GOT3 (cell line): ENCODE measurements around the gene RABL3.
"Not testable (repeated sequence)": the region's sequence is repeated elsewhere in the genome, so short reads cannot be mapped to it uniquely, and the experiment has no call there.

Experiments used
- DNase-seq: peaks from one replicate; lab custom pipeline; 2025; ENCODE audit warnings: mixed read lengths; lab: John Stamatoyannopoulos, UW

RABL3 gene

GRCh38 chr3:120742198-120742848, at the start of gene RABL3, which contains the start of gene GTF2E1:
RABL3 (minus strand) TSS chr3:120742516; CDS start chr3:120742507, 9 bp downstream.
GTF2E1 (plus strand) TSS chr3:120742744; CDS start chr3:120750553, 7,809 bp downstream.
- peak; percentile 82 for DNase-seq

- no peak for DNase-seq
Measured at GRCh38 chr3:120791913-120792312, 49.6 kb upstream of the RABL3 start.

GRCh38 chr3:120791010-120791409, 48.7 kb upstream of the RABL3 start:
- no peak for DNase-seq

- DNase-seq: not testable (repeated sequence)
Measured at GRCh38 chr3:120785832-120786231, 43.5 kb upstream of the RABL3 start.

- DNase-seq: no peak
Measured at GRCh38 chr3:120780977-120781376, 38.7 kb upstream of the RABL3 start.

GRCh38 chr3:120778776-120779175, 36.5 kb upstream of the RABL3 start:
- no peak for DNase-seq

- no peak for DNase-seq
Measured at GRCh38 chr3:120775411-120775810, 33.1 kb upstream of the RABL3 start.

GRCh38 chr3:120773932-120774331, 31.6 kb upstream of the RABL3 start:
- DNase-seq: no peak

- no peak for DNase-seq
Measured at GRCh38 chr3:120772081-120772480, 29.8 kb upstream of the RABL3 start.

- no peak for DNase-seq
Measured at GRCh38 chr3:120770891-120771290, 28.6 kb upstream of the RABL3 start.

- DNase-seq: no peak
Measured at GRCh38 chr3:120769436-120769835, 27.1 kb upstream of the RABL3 start.

- no peak for DNase-seq
Measured at GRCh38 chr3:120767106-120767505, 24.8 kb upstream of the RABL3 start.

GRCh38 chr3:120766576-120766975, 24.3 kb upstream of the RABL3 start:
- DNase-seq: no peak

GRCh38 chr3:120765830-120766493, 23.6 kb upstream of the RABL3 start:
- DNase-seq: no peak

- no peak for DNase-seq
Measured at GRCh38 chr3:120764206-120764605, 21.9 kb upstream of the RABL3 start.

GRCh38 chr3:120763601-120764000, 21.3 kb upstream of the RABL3 start:
- no peak for DNase-seq

- no peak for DNase-seq
Measured at GRCh38 chr3:120762615-120763014, 20.3 kb upstream of the RABL3 start.

GRCh38 chr3:120758551-120758950, 16.2 kb upstream of the RABL3 start:
- DNase-seq: not testable (repeated sequence)

- no peak for DNase-seq
Measured at GRCh38 chr3:120756061-120756460, 13.7 kb upstream of the RABL3 start.

- DNase-seq: no peak
Measured at GRCh38 chr3:120753810-120754209, 11.5 kb upstream of the RABL3 start.

- DNase-seq: no peak
Measured at GRCh38 chr3:120752865-120753264, 10.5 kb upstream of the RABL3 start.

GRCh38 chr3:120752230-120752629, 9.9 kb upstream of the RABL3 start:
- no peak for DNase-seq

- DNase-seq: no peak
Measured at GRCh38 chr3:120749843-120750242, 7.5 kb upstream of the RABL3 start.

- DNase-seq: no peak
Measured at GRCh38 chr3:120745466-120745865, 3.1 kb upstream of the RABL3 start.
